Measurements from ENCODE around the gene C10orf143. TPM values are rescaled to one million over a fixed set of nuclear protein-coding genes. Genes with fewer than 3 reads are reported as not detected.

C10orf143 gene
- total RNA-seq, 3 donors from 2014 or later: 2.3 to 10.4 (median 4.2) TPM

GRCh38 chr10:130141038-130141437, 30.4 kb upstream of the C10orf143 start:
- intact Hi-C loops (cut with DNase I, micrococcal nuclease): no loop called here
- ATAC-seq (no peak), DNase-seq (no peak)
- no peak overlapping the region for H3K4me3 ChIP-seq
- H3K36me3 ChIP-seq (ENCODE audit: low read depth): no peaks in the 10 kb centered on the region
- no peak for TF ChIP-seq CTCF (IDR thresholded peaks at IDR 0.05)
- H3K9me3 ChIP-seq: no peaks in the 10 kb centered on the region
- peaks cover 25% of the 10 kb centered on the region for H3K4me1 ChIP-seq (ENCODE audit: low read depth)

- no peak overlapping the region for H3K4me3 ChIP-seq
- no peaks in the 10 kb centered on the region for H3K9me3 ChIP-seq
- H3K36me3 ChIP-seq (ENCODE audit: low read depth): no peaks in the 10 kb centered on the region
- no peak for TF ChIP-seq CTCF (IDR thresholded peaks at IDR 0.05)
- peaks cover 25% of the 10 kb centered on the region for H3K4me1 ChIP-seq (ENCODE audit: low read depth)
- intact Hi-C loops (cut with DNase I, micrococcal nuclease): no loop called here
- ATAC-seq (no peak), DNase-seq (no peak)
Observed at GRCh38 chr10:130140425-130140824, 29.8 kb upstream of the C10orf143 start.

GRCh38 chr10:130138479-130138866, 27.8 kb upstream of the C10orf143 start:
- intact Hi-C loops (cut with DNase I, micrococcal nuclease): no loop called here
- no peak for DNase-seq
- Histone ChIP-seq H3K36me3 (ENCODE audit: low read depth) (no peaks in the 10 kb centered on the region), H3K4me3 (no peak overlapping the region), H3K9me3 (no peaks in the 10 kb centered on the region), H3K4me1 (ENCODE audit: low read depth) (peaks cover 25% of the 10 kb centered on the region)
- TF ChIP-seq CTCF (IDR thresholded peaks at IDR 0.05): no peak
- peak; percentile 42 for ATAC-seq

- DNase-seq (no peak), ATAC-seq (no peak)
- no peaks in the 10 kb centered on the region for H3K9me3 ChIP-seq
- H3K4me3 ChIP-seq: no peak overlapping the region
- H3K36me3 ChIP-seq (ENCODE audit: low read depth): no peaks in the 10 kb centered on the region
- no peak for TF ChIP-seq CTCF (IDR thresholded peaks at IDR 0.05)
- intact Hi-C loops (cut with DNase I, micrococcal nuclease): no loop called here
- peaks cover 25% of the 10 kb centered on the region for H3K4me1 ChIP-seq (ENCODE audit: low read depth)
Observed at GRCh38 chr10:130137659-130138478, 27.2 kb upstream of the C10orf143 start.

- H3K4me1 ChIP-seq (ENCODE audit: low read depth): peaks cover 25% of the 10 kb centered on the region
- H3K4me3 ChIP-seq: peak overlapping the region; percentile 96
Observed at GRCh38 chr10:130137090-130137448, 26.4 kb upstream of the C10orf143 start.

More at GRCh38 chr10:130137090-130137448, 26.4 kb upstream of the C10orf143 start:
- peak in 1 of 3 donors; percentile 18 for DNase-seq
- Histone ChIP-seq H3K36me3 (ENCODE audit: low read depth) (no peaks in the 10 kb centered on the region), H3K9me3 (no peaks in the 10 kb centered on the region)
- ATAC-seq: no peak
- no peak for TF ChIP-seq CTCF (IDR thresholded peaks at IDR 0.05)
- intact Hi-C loops (cut with DNase I, micrococcal nuclease): no loop called here
